HepG2 (cell line): Measurements from ENCODE around the gene CPOX. TPM values are rescaled to one million over a fixed set of nuclear protein-coding genes. Genes with fewer than 3 reads are reported as not detected.

Experiments used
- ATAC-seq: fragments of 200-7000 bp; cut with Tn5 transposase; 3 replicates; pipeline ENCODE4 v1.9.1; 2020; ENCODE audit warnings: mild to moderate bottlenecking, moderate library complexity
- BruUV-seq: library from RNA; stranded (reverse); fragments of 400-500 nt; replicated peaks from 2 replicates; lab custom pipeline; 2021; lab: Mats Ljungman, UMichigan
- CTCF ChIA-PET: fragments of 300-600 bp; formaldehyde crosslinking; extraction: SDS; loops from one replicate; lab custom pipeline; 2021; ENCODE audit warnings: low total read pairs, inconsistent platforms, low intra/inter-chr PET ratio; lab: Yijun Ruan, JAX
- POLR2A ChIA-PET: fragments of 350-600 bp; sonication (Branson Sonifier 250); formaldehyde crosslinking; loops from one replicate; lab custom pipeline; 2020; ENCODE audit warnings: antibody characterized with exemption, inconsistent platforms; lab: Yijun Ruan, JAX
- DNase-seq: peaks from one replicate; pipeline ENCODE4 v3.0.0-alpha.2; 2015; ENCODE audit warnings: low spot score
- FAIRE-seq: peaks from 3 replicates; lab custom pipeline; 2011; peaks lifted over from hg19 to GRCh38; lab: Jason Lieb, UNC
- H2AFZ ChIP-seq: one replicate; pipeline ENCODE4 v1.6.1; 2011; ENCODE audit warnings: low read length, inconsistent platforms
- H3K27ac ChIP-seq: fragments of 300-600 bp; 3 replicates; pipeline ENCODE4 v1.8.0; 2011; ENCODE audit warnings: mixed run types, mild to moderate bottlenecking, mixed read lengths, low read length, inconsistent platforms; ENCODE audit not compliant: insufficient read depth; ENCODE audit errors: extremely low read length
- H3K27me3 ChIP-seq, 2 experiments: fragments of 200-600 bp in 1 of 2; 2 replicates in 1 of 2; 3 replicates in 1 of 2; pipeline versions ENCODE4 v1.6.0 to v1.8.0; 2011; ENCODE audit warnings: low read length in 2 of 2, mild to moderate bottlenecking in 2 of 2, moderate library complexity in 2 of 2, inconsistent platforms in 1 of 2; ENCODE audit not compliant: insufficient read depth in 2 of 2, control insufficient read depth in 1 of 2
- H3K36me3 ChIP-seq, 2 experiments: fragments of 200-600 bp in 1 of 2; replicated peaks in 1 of 2; 2 replicates in 1 of 2; 3 replicates in 1 of 2; pipeline versions ENCODE4 v1.5.1 to v1.8.0; 2011; ENCODE audit warnings: low read length in 2 of 2, inconsistent platforms in 1 of 2; ENCODE audit not compliant: insufficient read depth in 2 of 2, control insufficient read depth in 1 of 2
- H3K4me1 ChIP-seq: 2 replicates; pipeline ENCODE4 v1.5.1; 2012; ENCODE audit warnings: low read length, inconsistent platforms; ENCODE audit not compliant: insufficient read depth
- H3K4me2 ChIP-seq: 2 replicates; pipeline ENCODE4 v1.6.0; 2011; ENCODE audit warnings: low read depth, low read length, inconsistent platforms
- H3K4me3 ChIP-seq, 3 experiments: fragments of 200-600 bp in 1 of 3; sonication (generic), shearing (Covaris generic) in 1 of 3; replicated peaks in 1 of 3; 2 replicates each; pipeline ENCODE4 v1.5.1; 2011 to 2016; ENCODE audit warnings: low read length in 3 of 3, inconsistent platforms in 2 of 3, low read depth in 2 of 3, mild to moderate bottlenecking in 2 of 3, control low read depth in 1 of 3, mixed read lengths in 1 of 3; ENCODE audit not compliant: insufficient read depth in 1 of 3
- H3K79me2 ChIP-seq: one replicate; pipeline ENCODE4 v1.6.1; 2011; ENCODE audit warnings: low read length, inconsistent platforms; ENCODE audit not compliant: insufficient read depth
- H3K9ac ChIP-seq: 2 replicates; pipeline ENCODE4 v1.6.0; 2011; ENCODE audit warnings: mild to moderate bottlenecking, low read depth, low read length, inconsistent platforms; ENCODE audit not compliant: insufficient read depth
- H3K9me3 ChIP-seq: 2 replicates; pipeline ENCODE4 v1.5.1; 2012; ENCODE audit warnings: mild to moderate bottlenecking, low read length
- H4K20me1 ChIP-seq: 2 replicates; pipeline ENCODE4 v1.6.0; 2011; ENCODE audit warnings: inconsistent platforms, mild to moderate bottlenecking, low read length, moderate library complexity; ENCODE audit not compliant: insufficient read depth
- AHR ChIP-seq: IDR thresholded peaks from 2 replicates; pipeline ENCODE4 v1.6.1; 2018; ENCODE audit warnings: missing genetic modification reagents, missing compliant biosample characterization
- CENPBD1 ChIP-seq: sonication (generic); formaldehyde crosslinking; IDR thresholded peaks from 2 replicates; pipeline ENCODE4 v1.8.0; 2022; ENCODE audit warnings: missing genetic modification reagents, low read depth, mild to moderate bottlenecking, borderline replicate concordance
- ELF4 ChIP-seq: sonication (generic); formaldehyde crosslinking; IDR thresholded peaks from 2 replicates; pipeline ENCODE4 v1.5.0; 2020; ENCODE audit warnings: missing genetic modification reagents, mild to moderate bottlenecking, moderate library complexity, borderline replicate concordance
- FOXA1 ChIP-seq, 2 experiments: fragments of 450-650 bp in 1 of 2; sonication (generic) in 1 of 2; formaldehyde crosslinking in 1 of 2; IDR thresholded peaks; 2 replicates each; pipeline versions ENCODE4 v1.4.0 to v1.6.1; 2016 to 2020; ENCODE audit warnings: missing genetic modification reagents in 1 of 2
- GRHL1 ChIP-seq: sonication (generic); formaldehyde crosslinking; conservative IDR thresholded peaks from 2 replicates; pipeline ENCODE4 v1.8.0; 2022; ENCODE audit warnings: missing genetic modification reagents
- HNF4G ChIP-seq, 2 experiments: sonication (generic) in 1 of 2; formaldehyde crosslinking in 1 of 2; IDR thresholded peaks; 2 replicates each; pipeline versions ENCODE4 v1.4.0 to v1.6.1; 2011 to 2020; ENCODE audit warnings: borderline replicate concordance in 2 of 2, low read depth in 2 of 2, mild to moderate bottlenecking in 2 of 2, low read length in 1 of 2, missing genetic modification reagents in 1 of 2, moderate library complexity in 1 of 2
- JDP2 ChIP-seq: sonication (generic); formaldehyde crosslinking; IDR thresholded peaks from 2 replicates; pipeline ENCODE4 v1.8.1; 2022; ENCODE audit warnings: missing genetic modification reagents, borderline replicate concordance
- KDM2A ChIP-seq: sonication (generic); formaldehyde crosslinking; IDR thresholded peaks from 2 replicates; pipeline ENCODE4 v1.4.0; 2020; ENCODE audit warnings: low read depth, missing genetic modification reagents, borderline replicate concordance
- MYPOP ChIP-seq: sonication (generic); formaldehyde crosslinking; IDR thresholded peaks from 2 replicates; pipeline ENCODE4 v1.8.1; 2023; ENCODE audit warnings: mild to moderate bottlenecking, moderate library complexity, missing genetic modification reagents
- NKX3-1 ChIP-seq: sonication (generic); formaldehyde crosslinking; IDR thresholded peaks from 2 replicates; pipeline ENCODE4 v1.5.0; 2020; ENCODE audit warnings: missing genetic modification reagents
- NR0B2 ChIP-seq: sonication (generic); formaldehyde crosslinking; IDR thresholded peaks from 2 replicates; pipeline ENCODE4 v1.4.0; 2020; ENCODE audit warnings: mild to moderate bottlenecking, missing genetic modification reagents
- SCMH1 ChIP-seq: sonication (generic); formaldehyde crosslinking; IDR thresholded peaks from 2 replicates; pipeline ENCODE4 v1.9.0; 2021; ENCODE audit warnings: missing genetic modification reagents, mild to moderate bottlenecking, borderline replicate concordance
- TBX3 ChIP-seq: fragments of 450-650 bp; IDR thresholded peaks from 2 replicates; pipeline ENCODE4 v1.6.1; 2017; ENCODE audit warnings: antibody characterized with exemption, mild to moderate bottlenecking, inconsistent platforms, borderline replicate concordance
- ZBTB3 ChIP-seq: sonication (generic); formaldehyde crosslinking; IDR thresholded peaks from 2 replicates; pipeline ENCODE4 v1.4.0; 2020; ENCODE audit warnings: low read depth, mild to moderate bottlenecking, moderate library complexity, missing genetic modification reagents, borderline replicate concordance
- ZFP62 ChIP-seq: sonication (generic); formaldehyde crosslinking; IDR thresholded peaks from 2 replicates; pipeline ENCODE4 v1.4.0; 2020; ENCODE audit warnings: missing genetic modification reagents
- ZKSCAN1 ChIP-seq: fragments of 150-350 bp; IDR thresholded peaks from 2 replicates; pipeline ENCODE4 v1.6.1; 2014; ENCODE audit warnings: low read length
- ZNF343 ChIP-seq: sonication (generic); formaldehyde crosslinking; IDR thresholded peaks from 2 replicates; pipeline ENCODE4 v1.4.0; 2020; ENCODE audit warnings: mild to moderate bottlenecking, missing genetic modification reagents
- ZNF512 ChIP-seq: sonication (generic); formaldehyde crosslinking; IDR thresholded peaks from 2 replicates; pipeline ENCODE4 v1.4.0; 2020; ENCODE audit warnings: mild to moderate bottlenecking, missing genetic modification reagents
- WGBS: methylation state at CpG from one replicate; pipeline ENCODE4 v1.1.6; 2017; ENCODE audit warnings: low lambda C conversion rate; 5-methylcytosine and 5-hydroxymethylcytosine counted together
- in situ Hi-C: cut with HindIII; loops from 2 replicates; pipeline ENCODE4 v1.10.0; 2017; ENCODE audit warnings: low pct_unique_long_range_greater_than_20kb; ENCODE audit not compliant: extremely low pct_ligation_motif_present
- intact Hi-C: fragments of 100-400 bp; cut with micrococcal nuclease; formaldehyde crosslinking; loops from one replicate; pipeline ENCODE4 v1.10.0; 2022; ENCODE audit not compliant: unreplicated experiment
- polyA plus RNA-seq, 8 experiments: library from polyadenylated mRNA; depleted of rRNA in 3 of 8; stranded (reverse) in 7 of 8; unstranded in 1 of 8; fragments of >200 nt; fragmentation: Illumina TruSeq in 4 of 8; extraction: Trizol in 4 of 8; gene quantifications; 2 replicates each; pipeline versions ENCODE4 v1.2.1 to v1.2.3, GENCODE V29; 2011 to 2016; ENCODE audit warnings: low read depth in 4 of 8, missing spikeins in 1 of 8, mixed read lengths in 1 of 8; ENCODE audit not compliant: insufficient read depth in 1 of 8
- total RNA-seq, 5 experiments: library from RNA; depleted of rRNA; stranded (reverse); fragments of >200 nt; fragmentation: Illumina TruSeq; extraction: Trizol; gene quantifications; 2 replicates each; pipeline ENCODE4 v1.2.3, GENCODE V29; 2016; ENCODE audit warnings: low read depth in 1 of 5

Gene CPOX
- total and polyA plus RNA-seq, 2 of the 13 experiments (the other 11 are each of a cell fraction or from before 2014, with no cell fraction given) = 34.2 to 37.2 TPM

- no peak for TF ChIP-seq CENPBD1
- TF ChIP-seq TBX3 = no peak
- no peak for TF ChIP-seq ZNF512
- no peak for TF ChIP-seq ZFP62 (CRISPR knock-in tag)
- no peak for TF ChIP-seq ELF4
- TF ChIP-seq SCMH1 (CRISPR knock-in tag) = no peak
- no peak for TF ChIP-seq MYPOP (CRISPR knock-in tag)
- no peak for TF ChIP-seq ZKSCAN1
Measured at GRCh38 chr3:98551754-98552153, 41.7 kb downstream of the CPOX start (continued).

GRCh38 chr3:98551236-98551635, 42.2 kb downstream of the CPOX start:
- Histone ChIP-seq H3K4me3 (no peak overlapping the region), H3K27me3 (no peaks in the 10 kb centered on the region), H3K79me2 (no peaks in the 10 kb centered on the region), H3K4me2 (no peak overlapping the region), H3K9me3 (no peaks in the 10 kb centered on the region), H4K20me1 (no peaks in the 10 kb centered on the region), H3K27ac (no peak overlapping the region), H3K9ac (no peak overlapping the region), H3K4me1 (no peaks in the 10 kb centered on the region), H2AFZ (no peak overlapping the region), H3K36me3 (no peaks in the 10 kb centered on the region)
- in situ Hi-C loops (loop anchor here (25.0 kb wide), 1 partner anchor 514 kb away; the partner anchor contains the start of gene GABRR3), intact Hi-C loops (no loop called here)
- FAIRE-seq = no peak
- BruUV-seq = no TSS peak
- POLR2A ChIA-PET = no interaction called here
- WGBS = 25% methylated on average over 2 of the region's 2 CpGs
- no peak for ATAC-seq
- CTCF ChIA-PET = no interaction called here
- no peak for DNase-seq
- TF ChIP-seq GRHL1 (CRISPR knock-in tag) (no peak), ZBTB3 (CRISPR knock-in tag) (no peak), JDP2 (CRISPR knock-in tag) (no peak), FOXA1 (IDR thresholded peaks at IDR 0.05) (no peak), FOXA1 (CRISPR knock-in tag; IDR thresholded peaks at IDR 0.05) (no peak), HNF4G (IDR thresholded peaks at IDR 0.05; ENCODE audit: borderline replicate concordance, low read depth, low read length) (no peak), HNF4G (CRISPR knock-in tag; IDR thresholded peaks at IDR 0.05; ENCODE audit: borderline replicate concordance, low read depth) (no peak), KDM2A (CRISPR knock-in tag) (no peak), NKX3-1 (CRISPR knock-in tag) (no peak), NR0B2 (CRISPR knock-in tag) (no peak), AHR (CRISPR knock-in tag) (no peak), ZNF343 (CRISPR knock-in tag) (no peak)
